Lung (tissue), 12 donors: ENCODE results near the gene MAN2B2. TPM values are rescaled to one million over a fixed set of nuclear protein-coding genes. Genes with fewer than 3 reads are reported as not detected.

Experiments used
- ATAC-seq: fragments of 200-7000 bp; cut with Tn5 transposase; one replicate; pipeline ENCODE4 v1.9.1; 2020; ENCODE audit warnings: moderate number of reproducible peaks; ENCODE audit not compliant: insufficient read depth, low FRiP score
- DNase-seq, 3 donors: peaks; one replicate each; pipeline ENCODE4 v3.0.0-alpha.2; 2013 to 2017
- H3K27ac ChIP-seq, 2 donors: one replicate each; pipeline ENCODE4 v1.5.1; 2013; ENCODE audit warnings: mild to moderate bottlenecking in 2 of 2, moderate library complexity in 2 of 2, control low read depth in 1 of 2, inconsistent platforms in 1 of 2, low read depth in 1 of 2, low read length in 1 of 2
- H3K27me3 ChIP-seq, 3 donors: one replicate each; pipeline ENCODE4 v1.5.1; 2013; ENCODE audit warnings: low read length in 2 of 3; ENCODE audit not compliant: control insufficient read depth in 3 of 3, insufficient read depth in 3 of 3
- H3K36me3 ChIP-seq, 4 donors: one replicate each; pipeline ENCODE4 v1.5.1; 2013; ENCODE audit warnings: low read length in 4 of 4, mild to moderate bottlenecking in 1 of 4, moderate library complexity in 1 of 4; ENCODE audit not compliant: control insufficient read depth in 4 of 4, insufficient read depth in 4 of 4
- H3K4me1 ChIP-seq, 5 donors: one replicate each; pipeline ENCODE4 v1.5.1; 2013; ENCODE audit warnings: low read length in 5 of 5, mild to moderate bottlenecking in 2 of 5, moderate library complexity in 1 of 5; ENCODE audit not compliant: control insufficient read depth in 5 of 5, insufficient read depth in 5 of 5
- H3K4me3 ChIP-seq: one replicate; pipeline ENCODE4 v1.5.1; 2013; ENCODE audit warnings: mild to moderate bottlenecking, control low read depth, moderate library complexity
- H3K9ac ChIP-seq, 2 donors: one replicate each; pipeline ENCODE4 v1.5.1; 2013; ENCODE audit warnings: low read length in 2 of 2, control low read depth in 1 of 2; ENCODE audit not compliant: insufficient read depth in 1 of 2
- H3K9me3 ChIP-seq, 4 donors: one replicate each; pipeline ENCODE4 v1.5.1; 2013; ENCODE audit warnings: low read length in 3 of 4, mild to moderate bottlenecking in 1 of 4, moderate library complexity in 1 of 4; ENCODE audit not compliant: control insufficient read depth in 4 of 4, insufficient read depth in 3 of 4
- WGBS, 2 donors: extraction: QIAGEN DNeasy Blood & Tissue Kit; methylation state at CpG; one replicate each; pipeline ENCODE4 v1.1.7; 2013; 5-methylcytosine and 5-hydroxymethylcytosine counted together
- polyA plus RNA-seq, 2 donors: library from polyadenylated mRNA; stranded (reverse); fragments of 200-250 nt; gene quantifications; one replicate each; pipeline ENCODE4 v1.2.1, GENCODE V29; 2013
- total RNA-seq, 2 donors: library from RNA; depleted of rRNA in 1 of 2; stranded (reverse); fragments of >200 nt in 1 of 2; gene quantifications; one replicate each; pipeline ENCODE4 v1.2.1, GENCODE V29; 2014 to 2021
- TF ChIP-seq, protein P1 (sequence below): IDR thresholded peaks from 2 replicates; pipeline ENCODE4 v1.5.1; 2012; ENCODE audit warnings: mild to moderate bottlenecking; ENCODE audit errors: control extremely low read depth, extremely low read depth
- donor health status: control.
- donor health status: control.
- donor health status: Bipolar disorder and iron deficiency.
- donor health status: healthy.
- donor health status: DM: yes; HTN: yes; CAD: no.

The MAN2B2 gene
- total and polyA plus RNA-seq, 4 donors = 6.5 to 36.1 (median 16.5) TPM

DNA sequence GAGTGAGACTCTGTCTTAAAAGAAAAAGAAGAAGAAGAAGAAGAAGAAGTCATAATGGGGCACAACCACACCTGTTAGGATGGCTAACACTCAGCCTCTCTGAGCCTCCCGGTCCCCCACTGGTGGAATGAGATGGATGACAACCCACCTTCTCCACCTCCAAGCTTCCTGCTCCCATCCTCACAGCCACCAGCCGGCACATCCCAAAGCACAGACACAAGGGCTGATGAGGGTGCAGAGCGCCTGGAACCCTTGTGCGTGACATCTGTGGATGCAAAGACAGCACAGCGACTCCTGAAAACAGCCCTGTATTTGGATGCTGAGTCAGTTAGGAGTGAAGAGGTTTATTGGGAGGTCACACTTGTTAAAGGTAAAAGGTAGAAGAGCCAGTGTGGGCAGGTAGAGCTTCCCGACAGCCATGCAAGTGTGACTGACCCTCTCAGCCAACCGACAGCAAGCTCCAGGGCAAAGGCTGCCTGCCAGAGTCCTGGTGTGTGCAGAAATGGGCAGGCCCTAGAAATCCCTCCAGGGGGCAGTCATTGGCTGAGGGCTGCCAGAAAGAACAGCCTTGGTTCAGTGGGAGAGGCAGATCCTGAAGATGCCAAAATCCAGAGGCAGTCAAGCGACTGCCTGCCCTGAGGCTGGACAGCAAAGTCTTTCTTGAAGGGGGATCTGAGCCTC, 26.6 kb upstream of the MAN2B2 start:
- Histone ChIP-seq H3K27ac (no peak overlapping the region), H3K36me3 (no peaks in the 10 kb centered on the region), H3K9ac (no peak overlapping the region), H3K9me3 (peaks cover 0 to 26% (median 0%) of the 10 kb centered on the region in 4 donors), H3K4me1 (no peaks in the 10 kb centered on the region), H3K27me3 (no peaks in the 10 kb centered on the region), H3K4me3 (no peak overlapping the region)
- 63 to 74% methylated on average over 8 of the region's 8 CpGs for WGBS, 2 donors
- TF ChIP-seq, protein P1, sequence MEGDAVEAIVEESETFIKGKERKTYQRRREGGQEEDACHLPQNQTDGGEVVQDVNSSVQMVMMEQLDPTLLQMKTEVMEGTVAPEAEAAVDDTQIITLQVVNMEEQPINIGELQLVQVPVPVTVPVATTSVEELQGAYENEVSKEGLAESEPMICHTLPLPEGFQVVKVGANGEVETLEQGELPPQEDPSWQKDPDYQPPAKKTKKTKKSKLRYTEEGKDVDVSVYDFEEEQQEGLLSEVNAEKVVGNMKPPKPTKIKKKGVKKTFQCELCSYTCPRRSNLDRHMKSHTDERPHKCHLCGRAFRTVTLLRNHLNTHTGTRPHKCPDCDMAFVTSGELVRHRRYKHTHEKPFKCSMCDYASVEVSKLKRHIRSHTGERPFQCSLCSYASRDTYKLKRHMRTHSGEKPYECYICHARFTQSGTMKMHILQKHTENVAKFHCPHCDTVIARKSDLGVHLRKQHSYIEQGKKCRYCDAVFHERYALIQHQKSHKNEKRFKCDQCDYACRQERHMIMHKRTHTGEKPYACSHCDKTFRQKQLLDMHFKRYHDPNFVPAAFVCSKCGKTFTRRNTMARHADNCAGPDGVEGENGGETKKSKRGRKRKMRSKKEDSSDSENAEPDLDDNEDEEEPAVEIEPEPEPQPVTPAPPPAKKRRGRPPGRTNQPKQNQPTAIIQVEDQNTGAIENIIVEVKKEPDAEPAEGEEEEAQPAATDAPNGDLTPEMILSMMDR = no peak
- no peak for ATAC-seq
- DNase-seq = peak in 2 of 3 donors; percentile 6 to 10

DNA sequence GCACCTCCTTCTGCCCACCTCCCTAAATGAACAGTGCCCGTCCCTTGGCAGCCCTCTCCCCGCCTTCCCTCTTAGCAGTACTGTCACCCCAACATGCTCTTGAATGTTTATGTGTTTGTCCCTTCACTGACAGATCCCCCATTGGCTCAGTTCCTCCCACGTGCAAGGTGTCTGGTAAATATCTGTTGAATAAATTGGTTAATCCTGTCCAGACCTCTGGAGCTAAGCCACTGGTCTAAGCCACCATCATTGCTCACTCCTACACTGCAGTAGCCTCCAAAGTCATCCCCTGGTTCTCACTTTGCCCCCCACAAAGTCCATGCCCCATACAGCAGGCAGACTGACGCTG, 26.1 kb upstream of the MAN2B2 start:
- Histone ChIP-seq H3K27me3 (no peaks in the 10 kb centered on the region), H3K27ac (no peak overlapping the region), H3K4me1 (no peaks in the 10 kb centered on the region), H3K9me3 (peaks cover 0 to 30% (median 0%) of the 10 kb centered on the region in 4 donors), H3K9ac (no peak overlapping the region), H3K4me3 (no peak overlapping the region), H3K36me3 (no peaks in the 10 kb centered on the region)
- ATAC-seq (no peak), DNase-seq (no peak)
- TF ChIP-seq, protein P1 = no peak
- 61 to 65% methylated on average over 4 of the region's 4 CpGs for WGBS, 2 donors

DNA sequence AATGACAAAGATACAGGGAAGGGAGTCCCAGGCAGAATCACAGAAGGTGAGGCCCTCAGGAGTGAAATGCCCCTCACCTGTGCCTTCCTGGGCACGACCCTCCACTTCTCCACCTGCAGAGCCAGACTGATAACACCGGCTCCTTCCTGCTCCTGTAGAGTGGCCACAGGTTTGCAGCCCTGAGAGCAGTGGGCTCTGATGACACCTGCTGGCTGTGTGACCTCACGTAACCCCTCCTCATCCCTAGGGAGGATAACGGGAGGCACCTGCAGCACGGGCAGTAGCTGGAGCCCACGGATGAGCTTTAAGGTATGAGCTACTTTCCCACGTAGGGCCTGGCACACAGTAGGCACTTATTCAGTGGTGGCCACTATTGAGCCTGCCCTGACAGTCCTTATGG, 25.5 kb upstream of the MAN2B2 start:
- Histone ChIP-seq H3K27ac (no peak overlapping the region), H3K9me3 (peaks cover 0 to 30% (median 0%) of the 10 kb centered on the region in 4 donors), H3K4me1 (no peaks in the 10 kb centered on the region), H3K4me3 (no peak overlapping the region), H3K27me3 (no peaks in the 10 kb centered on the region), H3K36me3 (no peaks in the 10 kb centered on the region), H3K9ac (no peak overlapping the region)
- ATAC-seq = no peak
- 30 to 35% methylated on average over 7 of the region's 7 CpGs for WGBS, 2 donors
- no peak for DNase-seq
- TF ChIP-seq, protein P1 = no peak
